ENCODE measurements around the gene NEDD4.

- TF ChIP-seq CTCF (IDR thresholded peaks at IDR 0.05; ENCODE audit: insufficient read depth, low read depth, low read length), result no peak
- no peak for TF ChIP-seq EZH2 (IDR thresholded peaks at IDR 0.05; ENCODE audit: insufficient read depth, low read length)
These were observed 102.2 kb downstream of the NEDD4 start for GRCh38 chr15:55891196-55891595.

Data from astrocyte (in vitro differentiated cells and primary cell).